Measurements from ENCODE around the gene HDAC4.

DNA sequence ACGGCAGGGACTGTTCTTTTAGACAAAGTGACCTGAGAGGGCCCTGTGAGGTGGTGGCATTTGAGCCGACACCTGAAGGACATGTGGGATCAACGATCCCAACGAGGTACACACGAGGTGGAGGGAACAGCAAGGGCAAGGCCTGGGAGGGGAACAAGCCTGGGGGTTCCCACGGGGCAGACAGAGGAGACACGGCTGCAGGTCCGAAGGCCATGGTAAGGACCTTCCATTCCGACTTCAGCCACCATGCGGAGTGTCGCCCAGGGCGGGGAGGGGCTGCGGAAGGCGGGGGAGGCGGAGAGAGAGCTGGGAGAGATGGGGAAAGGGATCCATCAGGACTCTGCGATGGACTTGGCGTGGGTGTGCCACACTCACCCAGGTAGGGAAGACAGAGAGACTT lies 151.8 kb downstream of the HDAC4 start:
- TF ChIP-seq, protein P1, sequence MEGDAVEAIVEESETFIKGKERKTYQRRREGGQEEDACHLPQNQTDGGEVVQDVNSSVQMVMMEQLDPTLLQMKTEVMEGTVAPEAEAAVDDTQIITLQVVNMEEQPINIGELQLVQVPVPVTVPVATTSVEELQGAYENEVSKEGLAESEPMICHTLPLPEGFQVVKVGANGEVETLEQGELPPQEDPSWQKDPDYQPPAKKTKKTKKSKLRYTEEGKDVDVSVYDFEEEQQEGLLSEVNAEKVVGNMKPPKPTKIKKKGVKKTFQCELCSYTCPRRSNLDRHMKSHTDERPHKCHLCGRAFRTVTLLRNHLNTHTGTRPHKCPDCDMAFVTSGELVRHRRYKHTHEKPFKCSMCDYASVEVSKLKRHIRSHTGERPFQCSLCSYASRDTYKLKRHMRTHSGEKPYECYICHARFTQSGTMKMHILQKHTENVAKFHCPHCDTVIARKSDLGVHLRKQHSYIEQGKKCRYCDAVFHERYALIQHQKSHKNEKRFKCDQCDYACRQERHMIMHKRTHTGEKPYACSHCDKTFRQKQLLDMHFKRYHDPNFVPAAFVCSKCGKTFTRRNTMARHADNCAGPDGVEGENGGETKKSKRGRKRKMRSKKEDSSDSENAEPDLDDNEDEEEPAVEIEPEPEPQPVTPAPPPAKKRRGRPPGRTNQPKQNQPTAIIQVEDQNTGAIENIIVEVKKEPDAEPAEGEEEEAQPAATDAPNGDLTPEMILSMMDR (IDR thresholded peaks at IDR 0.05) = no peak
- no peak for TF ChIP-seq BHLHE40 (IDR thresholded peaks at IDR 0.05; ENCODE audit: low read depth, low read length)

Data from A549 (cell line).